Measurements from ENCODE around the gene FER. TPM values are rescaled to one million over a fixed set of nuclear protein-coding genes. Genes with fewer than 3 reads are reported as not detected.
"Not testable (repeated sequence)": the region's sequence is repeated elsewhere in the genome, so short reads cannot be mapped to it uniquely, and the experiment has no call there.

FER gene
- 12.7 and 30.7 TPM in 2 replicates for total RNA-seq
- polyA plus RNA-seq = 25.9 and 29.7 TPM in 2 replicates

- DNase-seq (ENCODE audit: low read depth in 1 of 2, low spot score in 1 of 2) = peak; percentile 9 to 90
Observed at GRCh38 chr5:108747774-108748400, at the start of gene FER. TSS of gene FER (plus strand) at chr5:108747897. CDS start at chr5:108798183, 50,286 bp downstream.

GRCh38 chr5:108700388-108700787 is 47.3 kb upstream of the FER start:
- H3K27ac ChIP-seq; H3K27me3 ChIP-seq; DNase-seq (ENCODE audit: low read depth in 1 of 2, low spot score in 1 of 2): not testable (repeated sequence)

More at GRCh38 chr5:108747774-108748400, at the start of gene FER:
- H3K9me3 ChIP-seq (ENCODE audit: low read depth) = no peaks in the 10 kb centered on the region
- peak within 1 kb of the TSS; percentile 56 for H3K4me3 ChIP-seq
- H3K27me3 ChIP-seq = no peaks in the 10 kb centered on the region
- TF ChIP-seq, protein P1, sequence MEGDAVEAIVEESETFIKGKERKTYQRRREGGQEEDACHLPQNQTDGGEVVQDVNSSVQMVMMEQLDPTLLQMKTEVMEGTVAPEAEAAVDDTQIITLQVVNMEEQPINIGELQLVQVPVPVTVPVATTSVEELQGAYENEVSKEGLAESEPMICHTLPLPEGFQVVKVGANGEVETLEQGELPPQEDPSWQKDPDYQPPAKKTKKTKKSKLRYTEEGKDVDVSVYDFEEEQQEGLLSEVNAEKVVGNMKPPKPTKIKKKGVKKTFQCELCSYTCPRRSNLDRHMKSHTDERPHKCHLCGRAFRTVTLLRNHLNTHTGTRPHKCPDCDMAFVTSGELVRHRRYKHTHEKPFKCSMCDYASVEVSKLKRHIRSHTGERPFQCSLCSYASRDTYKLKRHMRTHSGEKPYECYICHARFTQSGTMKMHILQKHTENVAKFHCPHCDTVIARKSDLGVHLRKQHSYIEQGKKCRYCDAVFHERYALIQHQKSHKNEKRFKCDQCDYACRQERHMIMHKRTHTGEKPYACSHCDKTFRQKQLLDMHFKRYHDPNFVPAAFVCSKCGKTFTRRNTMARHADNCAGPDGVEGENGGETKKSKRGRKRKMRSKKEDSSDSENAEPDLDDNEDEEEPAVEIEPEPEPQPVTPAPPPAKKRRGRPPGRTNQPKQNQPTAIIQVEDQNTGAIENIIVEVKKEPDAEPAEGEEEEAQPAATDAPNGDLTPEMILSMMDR (IDR thresholded peaks at IDR 0.05; ENCODE audit: low read depth, low read length) = no peak
- peaks cover 8% of the 10 kb centered on the region for H3K4me1 ChIP-seq (ENCODE audit: low read depth)
- peak within 1 kb of the TSS; percentile 100 for H3K27ac ChIP-seq
- no peaks in the 10 kb centered on the region for H3K36me3 ChIP-seq

DNA sequence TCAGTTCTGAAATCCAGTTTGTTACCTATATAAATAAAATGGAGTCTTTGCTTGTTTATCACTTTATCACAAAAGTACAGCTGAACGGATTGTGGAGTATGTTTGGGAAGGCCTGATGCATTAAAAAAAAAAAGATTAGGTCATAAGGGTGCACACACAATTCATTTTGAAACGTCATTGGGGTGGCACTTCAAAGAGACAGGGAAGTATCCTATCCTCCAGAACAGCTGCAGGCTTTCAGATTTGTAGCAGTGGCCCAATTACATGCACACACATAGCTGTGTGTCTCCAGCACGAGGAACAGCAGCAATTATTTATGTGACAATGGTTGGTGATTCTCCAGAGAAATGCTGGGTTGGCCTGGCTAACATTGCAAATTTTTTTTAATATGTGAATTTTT is 46.8 kb upstream of the FER start:
- Histone ChIP-seq H3K36me3 (no peaks in the 10 kb centered on the region), H3K27me3 (no peaks in the 10 kb centered on the region), H3K27ac (no peak overlapping the region), H3K9me3 (ENCODE audit: low read depth) (no peaks in the 10 kb centered on the region), H3K4me1 (ENCODE audit: low read depth) (no peaks in the 10 kb centered on the region), H3K4me3 (no peak overlapping the region)
- no peak for DNase-seq (ENCODE audit: low read depth in 1 of 2, low spot score in 1 of 2)
- TF ChIP-seq, protein P1 (IDR thresholded peaks at IDR 0.05; ENCODE audit: low read depth, low read length) = no peak

More at GRCh38 chr5:108700388-108700787, 47.3 kb upstream of the FER start:
- H3K4me3 ChIP-seq; H3K9me3 ChIP-seq (ENCODE audit: low read depth); H3K4me1 ChIP-seq (ENCODE audit: low read depth); H3K36me3 ChIP-seq: not testable (repeated sequence)

- Histone ChIP-seq H3K9me3 (ENCODE audit: low read depth) (no peaks in the 10 kb centered on the region), H3K4me3 (no peak overlapping the region), H3K27me3 (no peaks in the 10 kb centered on the region), H3K4me1 (ENCODE audit: low read depth) (no peaks in the 10 kb centered on the region), H3K27ac (no peak overlapping the region), H3K36me3 (no peaks in the 10 kb centered on the region)
- no peak for DNase-seq (ENCODE audit: low read depth in 1 of 2, low spot score in 1 of 2)
- TF ChIP-seq, protein P1 (IDR thresholded peaks at IDR 0.05; ENCODE audit: low read depth, low read length) = no peak
Observed at GRCh38 chr5:108702546-108702945, 45.2 kb upstream of the FER start.

GRCh38 chr5:108703313-108703712 is 44.4 kb upstream of the FER start:
- TF ChIP-seq, protein P1 (IDR thresholded peaks at IDR 0.05; ENCODE audit: low read depth, low read length) = no peak
- no peaks in the 10 kb centered on the region for H3K4me1 ChIP-seq (ENCODE audit: low read depth)

DNA sequence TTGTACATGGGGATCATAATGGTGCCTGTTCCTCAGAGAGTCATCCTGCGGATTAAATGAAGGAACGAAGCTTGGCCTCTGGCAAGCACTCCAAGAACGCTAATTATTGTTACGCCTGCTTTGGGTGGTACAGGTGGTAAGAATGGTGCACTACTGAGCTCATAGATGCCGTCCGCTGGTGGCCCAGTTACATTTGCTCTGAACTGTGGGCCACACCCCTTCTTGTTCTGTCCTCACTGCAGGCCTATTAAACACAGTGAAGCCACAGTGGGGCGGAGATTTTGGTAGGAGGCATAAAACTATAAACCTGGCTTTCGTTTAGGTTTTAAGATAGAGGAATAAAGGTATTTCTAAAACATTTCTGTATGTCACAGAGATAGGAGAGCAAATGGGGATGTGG is 40.6 kb upstream of the FER start:
- DNase-seq (ENCODE audit: low read depth in 1 of 2, low spot score in 1 of 2) = no peak
- Histone ChIP-seq H3K4me3 (no peak overlapping the region), H3K27ac (no peak overlapping the region), H3K36me3 (no peaks in the 10 kb centered on the region), H3K4me1 (ENCODE audit: low read depth) (no peaks in the 10 kb centered on the region), H3K27me3 (no peaks in the 10 kb centered on the region), H3K9me3 (ENCODE audit: low read depth) (no peaks in the 10 kb centered on the region)
- TF ChIP-seq, protein P1 (IDR thresholded peaks at IDR 0.05; ENCODE audit: low read depth, low read length) = no peak

More at GRCh38 chr5:108703313-108703712, 44.4 kb upstream of the FER start:
- H3K27ac ChIP-seq = no peak overlapping the region
- no peaks in the 10 kb centered on the region for H3K27me3 ChIP-seq
- H3K9me3 ChIP-seq (ENCODE audit: low read depth) = no peaks in the 10 kb centered on the region
- H3K36me3 ChIP-seq = no peaks in the 10 kb centered on the region
- no peak for DNase-seq (ENCODE audit: low read depth in 1 of 2, low spot score in 1 of 2)
- no peak overlapping the region for H3K4me3 ChIP-seq
